Activated CD4-positive, alpha-beta T cell treated with anti-CD3 and anti-CD28 coated beads, Interleukin-2, amount 50 U/mL, for 1 hour (primary cell): Measurements from ENCODE around the gene KAZN.

ENCODE experiments used
- DNase-seq: peaks from one replicate; pipeline ENCODE4 v3.0.0-alpha.2; 2020

KAZN gene

DNA sequence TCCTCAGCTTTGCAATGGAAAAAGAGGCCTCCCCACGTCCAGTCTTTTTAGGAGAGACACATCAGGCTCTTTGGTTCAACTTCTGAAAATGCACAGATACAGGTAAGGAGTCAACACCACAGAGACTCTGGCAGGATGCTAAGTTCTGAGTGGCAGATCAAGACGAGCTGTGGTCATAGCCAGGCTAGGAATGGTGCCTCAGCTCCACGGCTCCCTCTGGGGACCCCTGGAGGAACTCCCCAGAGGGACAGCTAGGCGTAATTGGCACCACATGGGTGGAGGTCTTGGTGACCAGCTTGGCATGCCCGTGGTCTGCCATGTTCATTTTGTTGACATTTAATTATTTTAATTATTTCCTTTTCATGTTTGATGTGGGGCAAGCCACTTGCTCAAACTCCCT, 206.1 kb downstream of the KAZN start:
- no peak for DNase-seq

DNA sequence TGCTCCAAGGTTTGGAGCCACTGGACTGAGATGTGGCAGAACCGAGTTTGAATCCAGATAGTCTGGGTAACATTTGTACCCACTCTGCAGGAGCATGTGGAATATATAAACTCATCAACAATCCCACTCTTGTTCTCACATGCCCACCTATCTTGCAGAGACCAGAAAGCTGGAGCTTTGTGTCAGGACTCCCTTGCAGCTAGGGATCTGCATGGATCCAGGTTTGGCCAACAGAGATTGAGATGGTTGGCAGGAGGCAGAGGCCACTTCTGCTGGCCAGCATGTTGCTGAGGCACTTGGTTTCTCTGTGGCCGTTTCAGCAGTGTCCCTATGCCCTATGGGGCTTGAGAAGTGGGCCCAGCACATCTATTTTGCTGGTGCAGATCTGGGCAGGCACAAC, 208.3 kb downstream of the KAZN start:
- no peak for DNase-seq

DNA sequence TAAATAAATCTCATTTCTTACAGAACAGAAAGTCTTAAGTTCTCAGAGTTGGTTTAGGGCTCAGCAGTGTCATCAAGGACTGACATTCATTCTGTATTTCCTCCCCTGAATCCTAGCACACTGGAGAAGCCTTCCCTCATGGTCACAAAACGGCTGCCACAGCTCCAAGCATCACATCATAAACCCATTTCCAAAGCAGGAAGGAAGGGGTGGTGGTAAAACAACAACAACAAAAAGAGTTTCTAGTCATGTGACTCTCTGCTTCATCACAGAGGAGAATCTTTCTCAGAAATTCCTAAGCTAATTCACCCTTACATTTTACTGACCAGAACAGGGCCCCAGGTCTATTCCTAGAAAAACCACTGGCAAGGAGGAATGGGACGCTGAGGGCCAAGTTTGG, 210.3 kb downstream of the KAZN start:
- DNase-seq = no peak

DNA sequence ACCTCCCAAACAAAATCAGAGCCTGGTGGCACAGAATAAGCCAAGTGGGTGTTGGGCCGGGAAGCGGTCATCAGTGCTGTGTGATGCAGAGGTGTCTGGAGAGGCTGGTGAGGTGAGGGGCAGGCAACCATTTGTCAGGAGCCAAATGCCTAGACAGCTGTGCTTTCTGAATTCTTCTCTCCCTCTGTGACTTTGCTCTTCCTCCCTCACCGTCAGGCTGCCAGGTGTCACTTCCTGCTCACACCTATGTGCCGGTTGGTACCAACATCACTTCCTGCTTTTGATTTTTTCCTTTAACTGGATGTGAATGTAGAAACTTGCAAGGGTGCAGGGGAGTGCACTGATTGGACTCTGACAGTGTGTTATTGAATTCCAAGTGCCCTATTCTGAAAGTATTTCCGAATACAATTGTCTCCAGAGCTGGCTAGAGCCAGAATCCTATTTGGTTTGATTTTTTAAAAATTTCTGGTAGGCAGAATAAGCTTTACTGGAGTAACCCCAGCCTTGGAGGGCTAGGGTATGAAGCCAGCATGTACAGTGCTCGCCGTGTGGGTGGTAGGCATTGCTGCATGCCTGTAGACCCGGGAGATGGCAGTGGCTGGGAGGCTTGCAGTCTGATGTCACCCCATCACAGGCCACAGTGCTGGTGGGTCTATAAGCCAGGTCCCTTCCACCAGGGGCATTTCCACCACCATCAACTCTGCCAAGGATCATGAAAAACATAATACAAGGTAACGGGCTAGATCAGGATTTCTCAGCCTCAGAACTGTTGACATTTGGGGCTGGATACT, 210.9 kb downstream of the KAZN start:
- DNase-seq = no peak

DNA sequence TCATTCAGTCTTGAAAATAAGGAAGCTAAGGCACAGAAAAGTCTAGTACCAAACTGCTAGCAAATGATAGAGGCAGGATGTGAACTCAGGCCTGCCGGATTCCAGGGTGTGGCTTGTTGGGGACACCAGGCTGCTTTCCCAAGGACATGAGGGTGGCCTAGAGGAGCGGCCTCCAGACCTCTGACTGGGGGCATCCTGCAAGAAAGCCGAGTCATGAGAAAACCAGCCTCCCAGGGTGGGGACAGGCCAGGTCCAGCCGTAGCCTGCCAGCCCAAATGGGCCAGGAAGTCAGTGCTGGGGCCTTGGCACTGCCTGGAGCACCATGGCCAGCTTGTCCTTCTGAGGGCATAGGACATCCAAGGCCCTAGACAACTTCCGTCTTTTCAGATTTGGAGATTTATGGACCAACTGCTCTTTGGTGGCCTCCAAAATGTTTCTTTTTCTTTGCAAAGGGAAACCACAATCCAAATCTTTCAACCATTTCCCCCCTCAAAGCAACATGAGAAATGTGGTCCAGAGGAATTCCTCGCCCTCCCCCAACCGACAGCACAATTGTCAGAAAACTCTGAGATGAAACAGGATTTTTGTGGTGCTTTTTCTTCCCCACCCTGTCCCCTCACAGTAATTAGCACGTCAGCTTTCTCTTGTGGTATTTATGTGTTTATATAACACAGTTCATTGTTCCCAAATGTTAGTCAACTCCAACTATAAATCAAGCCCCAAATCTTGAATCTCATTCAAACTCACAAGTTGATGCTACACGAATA, 212.3 kb downstream of the KAZN start:
- DNase-seq = no peak

DNA sequence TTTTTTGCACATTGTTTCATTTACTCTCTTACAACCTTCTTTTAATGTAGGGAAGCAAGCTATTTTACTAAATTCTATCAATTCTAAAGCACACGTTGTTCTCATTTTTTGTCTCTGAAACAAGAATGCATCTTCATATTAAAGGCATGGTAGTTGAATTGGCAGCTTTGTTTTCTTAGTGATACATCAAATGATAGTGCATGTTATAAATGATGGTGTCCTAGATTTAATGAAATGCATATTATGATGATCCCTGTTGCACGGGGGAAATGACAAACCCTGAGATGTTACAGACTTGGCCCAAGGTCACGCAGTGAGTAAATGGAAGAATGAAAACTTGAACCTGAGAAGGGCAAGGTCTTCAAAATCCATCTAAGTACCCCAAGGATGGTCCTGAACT, 213.1 kb downstream of the KAZN start:
- no peak for DNase-seq

DNA sequence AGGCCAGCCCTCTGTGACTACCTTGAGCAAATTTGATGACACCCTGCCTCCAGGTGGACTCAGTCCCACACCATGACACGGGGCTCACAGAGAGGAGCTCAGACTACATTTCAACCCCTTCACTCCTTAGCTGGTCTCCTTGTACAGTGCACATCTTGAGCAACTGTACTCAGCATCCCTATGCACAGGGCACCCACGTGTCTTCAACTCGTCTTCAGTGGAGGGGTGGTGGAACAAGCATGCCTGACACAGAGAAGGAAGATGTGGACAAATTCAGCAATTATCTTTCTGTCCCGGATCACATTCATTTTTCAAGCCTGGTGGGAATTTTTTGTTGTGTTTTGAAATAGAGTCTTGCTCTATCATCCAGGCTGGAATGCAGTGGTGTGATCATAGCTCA, 213.7 kb downstream of the KAZN start:
- no peak for DNase-seq

DNA sequence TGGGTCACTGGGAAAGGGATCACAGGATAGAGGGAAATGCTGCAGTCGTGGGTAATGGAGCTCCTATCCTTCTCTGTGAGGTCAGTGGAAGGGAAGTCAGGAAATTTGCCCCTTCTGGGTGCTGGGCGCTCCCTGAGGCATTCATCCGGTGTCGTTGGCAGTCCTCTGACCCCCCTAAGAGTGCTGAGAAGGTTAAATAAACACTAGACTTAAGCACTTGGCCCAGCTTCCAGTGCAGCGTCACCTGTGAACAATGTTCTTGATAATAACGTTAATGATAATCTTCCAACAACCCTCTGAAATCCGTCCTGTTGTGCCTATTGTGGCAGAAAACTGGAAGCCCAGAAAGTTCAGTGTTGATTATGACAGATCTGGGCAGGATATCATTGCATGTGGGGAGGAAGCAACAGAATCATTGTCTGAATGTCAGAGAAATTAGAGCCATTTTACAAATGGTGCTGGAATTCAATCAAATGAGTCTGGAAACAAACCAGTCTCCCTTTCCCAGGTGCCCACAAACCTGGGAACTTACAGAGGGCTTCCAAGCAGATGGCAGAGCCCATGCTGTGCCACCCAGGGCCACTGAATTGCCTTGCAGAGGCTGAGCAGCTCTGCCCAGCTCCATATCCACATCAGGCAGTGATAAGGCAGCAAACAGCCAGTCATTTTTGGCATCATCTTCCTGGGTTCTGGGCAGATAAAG, 216.8 kb downstream of the KAZN start:
- no peak for DNase-seq

DNA sequence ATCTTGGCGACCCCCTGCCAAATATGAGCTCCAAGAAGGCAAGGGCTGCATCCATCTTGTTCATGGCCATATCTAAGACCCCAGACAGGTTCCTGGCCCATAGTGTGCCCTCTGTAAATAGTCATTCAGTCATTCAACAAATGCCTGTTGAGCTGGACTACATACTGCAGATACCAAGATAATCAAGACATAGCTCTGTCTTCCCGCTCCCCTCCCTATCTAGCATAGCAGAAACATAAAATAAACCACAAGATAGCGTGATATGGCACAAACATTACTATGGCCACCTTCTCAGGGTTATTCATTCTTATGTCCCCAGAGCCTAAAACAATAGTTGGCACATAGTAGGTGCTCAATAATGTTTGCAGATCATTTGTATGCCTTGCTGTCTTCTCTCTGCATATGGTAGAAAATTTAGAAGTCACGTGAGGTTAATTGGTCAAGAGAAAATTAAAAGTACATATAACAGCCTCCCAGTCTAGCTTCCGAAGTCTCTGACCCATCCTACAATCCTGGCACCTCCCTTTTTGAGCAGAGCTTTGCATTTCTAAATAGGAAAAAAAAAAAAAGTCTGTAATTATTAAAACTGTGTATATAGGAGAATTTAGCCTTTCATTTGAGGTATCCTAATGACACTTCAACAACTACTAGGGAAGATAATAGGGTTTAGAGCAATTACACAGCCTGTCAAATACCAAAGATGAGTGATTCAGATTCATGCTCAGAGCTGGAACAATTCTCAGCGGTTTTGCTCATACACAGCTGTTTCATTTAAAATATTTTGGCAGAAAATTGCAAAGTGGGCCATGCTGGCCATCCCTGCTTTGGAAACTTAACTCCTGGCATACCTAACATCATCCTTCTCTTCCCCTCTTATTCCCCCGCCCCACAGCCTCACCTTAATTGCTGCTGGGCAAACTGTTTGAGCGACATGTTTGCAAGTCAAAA, 219.0 kb downstream of the KAZN start:
- DNase-seq = no peak

DNA sequence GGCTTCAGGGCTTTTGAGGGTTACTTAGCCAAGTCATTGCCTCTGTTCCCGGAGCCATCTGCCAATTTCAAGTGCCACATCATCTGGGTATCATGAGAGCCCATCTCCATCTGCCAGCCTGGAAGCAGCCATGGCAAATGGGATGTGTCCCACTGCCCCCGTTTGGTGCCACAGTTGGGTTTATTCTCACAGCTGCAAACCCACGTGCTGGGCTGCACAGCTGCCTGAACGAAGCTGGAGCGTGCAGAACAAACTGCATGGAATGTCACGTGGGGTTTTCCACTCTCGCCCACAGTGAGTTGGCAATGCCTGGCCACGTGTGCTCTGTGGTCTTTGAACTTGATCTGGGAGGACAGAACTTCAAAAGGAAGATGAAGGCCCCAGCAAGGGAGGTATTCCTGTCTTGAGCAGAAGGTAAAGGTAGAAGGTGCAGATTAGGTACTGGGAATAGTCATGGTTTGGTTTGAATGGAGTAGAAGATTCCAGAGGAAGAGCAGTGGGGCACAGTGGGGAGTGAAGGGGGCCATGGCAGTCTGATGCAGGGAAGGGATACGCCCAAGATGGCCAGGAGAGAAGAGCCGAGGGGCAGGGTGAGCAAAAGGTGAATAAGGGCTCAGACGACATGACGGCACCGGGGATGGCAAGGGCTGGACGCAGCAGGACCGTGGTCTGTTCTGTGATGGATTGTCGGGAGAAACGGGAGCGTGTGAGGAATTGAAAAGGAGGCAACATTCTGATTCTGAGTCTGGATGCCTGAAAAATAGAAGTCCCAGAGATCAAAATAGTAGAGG, 222.0 kb downstream of the KAZN start:
- DNase-seq = no peak

DNA sequence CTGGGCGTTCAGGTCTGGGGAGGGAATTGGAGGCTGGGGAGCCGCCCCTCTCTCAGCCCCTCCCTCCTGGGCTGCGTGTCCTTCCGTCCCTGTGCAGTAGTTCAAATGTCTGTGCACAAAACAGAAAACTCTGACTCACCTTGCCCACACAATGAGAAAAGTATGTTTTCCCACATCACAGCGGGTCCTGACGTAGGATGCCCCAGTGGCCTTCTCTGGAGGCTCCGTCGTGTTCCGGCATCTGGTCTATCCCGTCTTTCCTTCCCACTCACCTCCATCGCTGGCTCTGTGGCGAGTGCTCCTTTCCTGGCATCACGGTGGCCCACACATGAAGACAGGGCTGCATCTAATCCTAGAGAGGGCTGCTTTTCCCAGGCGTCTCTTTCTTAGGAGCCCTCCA, 224.0 kb downstream of the KAZN start:
- DNase-seq = no peak

DNA sequence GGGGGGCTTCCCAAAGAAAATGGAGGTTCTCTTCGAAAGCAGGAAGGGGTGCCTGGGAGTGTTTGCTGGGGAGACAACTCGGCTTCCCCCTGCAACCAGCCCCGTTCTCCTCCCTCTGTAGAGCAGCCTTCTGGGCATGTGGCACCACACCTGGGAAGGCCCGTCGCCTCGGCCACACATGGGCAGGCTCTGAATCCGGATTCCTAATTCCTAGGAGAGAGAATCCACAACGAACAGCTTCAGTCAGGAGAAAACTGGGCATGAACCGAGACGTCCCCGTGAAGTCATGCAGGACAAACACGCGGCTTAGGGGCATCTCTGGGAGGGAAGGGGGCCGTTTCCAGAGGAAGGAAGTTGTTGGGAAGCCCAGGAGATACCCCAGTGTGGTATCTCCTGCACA, 224.5 kb downstream of the KAZN start:
- no peak for DNase-seq

DNA sequence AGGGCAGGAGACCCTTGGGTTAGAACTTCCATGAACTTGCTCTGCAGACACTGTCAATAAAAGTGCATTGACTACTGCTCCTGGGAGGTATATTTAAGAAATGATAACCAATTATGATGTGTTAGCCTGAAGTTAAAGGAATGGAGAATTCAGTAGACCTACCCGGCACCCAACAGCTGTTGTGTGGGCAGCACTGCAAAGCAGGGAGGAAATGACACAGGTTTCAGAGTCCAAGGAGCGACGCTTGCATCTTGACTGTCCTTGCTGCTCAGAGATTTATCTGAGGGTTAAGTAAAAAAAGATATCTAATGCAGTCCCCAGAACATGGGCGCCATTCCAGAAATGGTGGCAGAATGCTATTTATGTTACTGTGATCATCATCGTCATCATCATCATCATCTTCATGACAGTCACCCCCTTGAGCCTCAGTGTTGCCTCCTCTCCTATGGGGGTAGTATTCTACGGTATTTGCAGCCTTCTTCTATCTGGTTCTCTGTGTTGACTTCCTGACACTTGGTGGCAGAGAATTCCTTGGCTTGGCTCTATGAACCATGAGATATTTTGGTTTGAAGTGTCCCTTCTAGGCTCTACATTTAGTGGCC, 225.9 kb downstream of the KAZN start:
- no peak for DNase-seq

DNA sequence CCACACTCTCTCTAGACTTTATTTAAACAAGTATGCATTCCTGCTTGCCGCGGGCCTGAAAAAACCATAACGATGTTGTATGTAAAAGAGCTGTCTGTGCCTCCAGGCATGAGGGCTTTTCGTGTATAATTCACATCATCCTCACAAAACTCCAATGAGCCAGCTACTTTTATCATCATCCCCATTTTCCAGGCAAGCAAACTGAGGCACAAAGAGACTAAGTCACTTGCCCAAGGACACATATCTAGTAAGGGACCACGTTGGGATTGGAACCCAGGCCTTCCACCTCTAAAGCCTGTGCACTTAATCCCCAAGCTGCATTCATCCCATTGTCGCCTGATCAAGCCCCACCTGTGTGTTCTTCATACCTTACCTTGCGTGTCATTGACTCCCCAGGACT, 226.9 kb downstream of the KAZN start:
- no peak for DNase-seq

DNA sequence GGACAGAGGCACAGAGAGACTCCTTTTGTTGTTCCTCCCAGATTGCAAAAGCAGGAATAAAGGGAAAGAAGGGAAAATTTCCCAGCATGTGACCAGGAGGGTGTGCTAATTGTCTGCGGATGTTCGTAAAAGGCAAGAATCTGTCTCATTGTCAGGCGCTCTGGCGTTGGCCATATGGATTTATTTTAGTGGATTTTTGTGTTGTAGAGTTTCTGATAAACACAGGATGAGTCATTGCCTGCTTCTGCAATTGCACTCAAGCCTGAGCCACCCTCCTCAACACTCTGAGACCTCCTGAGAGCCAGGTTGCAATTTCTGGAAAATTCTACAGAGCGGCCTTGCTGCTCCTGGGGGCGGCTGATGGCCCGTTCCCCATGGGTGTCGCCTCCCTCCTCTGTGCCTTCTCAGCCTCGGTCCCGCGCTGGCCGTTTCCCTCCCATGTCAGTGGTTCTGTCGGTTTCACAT, 227.7 kb downstream of the KAZN start:
- DNase-seq = no peak

DNA sequence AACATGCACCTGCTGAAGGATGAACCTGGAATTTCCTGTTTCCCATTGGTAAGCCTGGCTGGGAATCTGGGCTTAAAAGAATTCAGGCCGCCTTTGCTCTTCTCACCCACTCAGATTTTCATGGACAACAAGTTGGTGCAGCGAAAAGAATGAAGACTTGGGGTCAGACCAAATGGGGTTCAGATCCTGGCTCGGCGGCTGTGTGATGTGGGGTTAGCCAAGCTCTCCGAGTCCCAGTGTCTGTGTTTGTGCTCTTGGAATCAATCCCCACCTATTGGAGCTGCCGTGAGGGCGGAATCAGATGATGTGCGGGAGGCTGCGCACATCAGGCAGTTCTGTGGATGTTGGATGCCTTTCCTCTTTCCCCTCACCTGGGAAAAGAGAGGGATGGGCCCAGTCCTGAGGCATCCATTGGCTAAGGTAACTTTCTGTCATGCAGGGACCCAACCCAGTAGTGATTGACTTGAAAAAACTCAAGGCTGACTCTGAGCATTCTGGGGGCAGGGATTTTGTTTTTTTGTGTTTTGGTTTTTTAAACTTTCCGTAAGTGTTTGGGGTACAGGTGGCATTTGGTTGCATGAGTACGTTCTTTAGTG, 228.3 kb downstream of the KAZN start:
- no peak for DNase-seq

DNA sequence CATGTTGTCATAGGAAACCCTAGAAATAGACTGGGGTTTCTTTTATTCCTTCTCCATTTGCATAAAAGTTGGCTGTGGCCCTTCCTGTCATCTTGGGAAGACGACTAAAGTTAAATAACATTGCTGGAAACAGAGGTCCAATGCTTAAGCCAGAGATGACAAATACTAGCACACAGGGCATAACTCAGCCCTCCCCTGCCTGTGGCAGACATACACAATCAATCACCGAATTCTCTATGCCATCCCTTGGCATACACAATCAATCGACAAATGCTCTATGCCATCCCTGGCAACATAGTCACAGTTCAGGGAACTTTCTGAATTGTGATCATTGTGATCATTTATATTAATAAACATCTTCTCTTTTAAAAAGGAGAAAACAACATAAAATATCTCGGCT, 229.4 kb downstream of the KAZN start:
- no peak for DNase-seq

DNA sequence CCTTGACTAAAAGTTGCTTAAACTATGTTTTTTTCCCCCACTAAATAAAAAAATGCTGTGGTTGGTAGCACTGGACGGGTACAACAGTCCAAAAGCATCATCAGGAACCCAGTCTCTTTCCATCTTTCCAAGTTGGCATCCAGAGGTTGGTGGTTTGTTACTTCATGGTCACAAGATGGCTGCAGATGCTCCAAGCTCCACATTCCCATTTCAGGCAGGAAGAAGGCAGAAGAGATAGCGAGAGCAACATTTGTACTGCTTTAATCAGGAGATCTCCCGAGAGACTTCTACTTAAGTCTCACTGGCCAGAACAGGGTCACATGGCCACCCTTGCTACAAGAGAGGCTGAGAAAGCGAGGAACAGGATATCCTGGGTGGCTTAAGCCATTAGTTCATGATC, 230.2 kb downstream of the KAZN start:
- no peak for DNase-seq

DNA sequence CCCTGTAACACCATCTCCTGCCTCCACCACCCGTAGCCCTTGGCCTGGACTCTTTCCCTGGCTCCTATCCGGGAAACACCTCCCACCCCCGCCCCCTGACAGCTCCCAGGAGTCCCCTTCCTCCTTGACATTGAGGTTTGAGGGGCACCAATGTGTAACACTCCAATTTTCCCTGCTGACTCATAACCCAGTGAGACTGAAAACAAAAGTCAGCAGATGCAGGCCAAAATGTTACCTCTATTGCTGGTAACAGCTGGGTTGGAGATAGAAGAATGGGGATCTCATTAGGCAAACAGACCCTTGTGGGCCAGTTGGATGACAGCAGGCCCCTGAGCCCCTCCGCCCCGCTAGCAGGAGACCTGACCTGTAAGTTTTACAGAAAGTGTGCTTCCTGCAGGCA, 237.2 kb downstream of the KAZN start:
- no peak for DNase-seq

DNA sequence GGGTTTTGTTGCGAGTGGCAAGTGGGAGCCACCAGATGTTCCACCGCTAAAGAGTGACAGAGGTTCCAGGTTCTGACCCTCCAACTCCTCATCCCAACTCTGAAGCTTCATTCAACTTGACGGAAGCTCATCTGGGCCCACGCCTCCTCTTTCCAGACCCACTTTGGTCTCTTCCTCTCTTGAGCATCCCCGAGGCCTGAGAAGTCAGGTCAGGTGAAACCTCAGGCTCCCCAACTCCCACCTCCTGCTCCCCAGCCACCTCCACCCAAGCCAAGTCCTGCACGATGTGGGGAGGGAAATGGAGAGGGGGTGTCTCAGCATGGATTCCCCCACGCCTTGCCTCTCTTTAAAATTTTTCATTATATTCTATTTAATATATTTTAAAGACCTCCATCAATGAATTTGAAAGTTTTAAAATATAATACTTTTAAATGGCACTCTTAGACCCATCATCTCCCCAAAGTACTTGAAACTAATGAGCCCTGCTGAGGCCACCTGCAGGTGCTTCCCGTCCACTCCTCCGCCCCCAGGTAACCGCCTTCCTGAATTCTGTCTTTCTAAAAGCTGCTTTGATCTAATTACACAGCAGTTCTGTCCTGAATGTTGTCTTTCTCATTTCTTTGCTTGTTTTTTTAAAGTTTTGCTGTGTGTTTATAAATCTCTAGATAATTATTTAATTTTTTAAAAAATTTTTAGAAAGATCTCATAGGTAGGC, 238.1 kb downstream of the KAZN start:
- DNase-seq = no peak
